SKM-1 (cell line): ENCODE data around the gene C5orf15.

Experiments
- DNase-seq: peaks from one replicate; lab custom pipeline; 2025; ENCODE audit not compliant: unreplicated experiment; lab: John Stamatoyannopoulos, UW

C5orf15 gene

GRCh38 chr5:133968204-133968980 is at the start of gene C5orf15:
TSS of gene C5orf15 (minus strand) at chr5:133968625. CDS start at chr5:133968584, 41 bp downstream.
- DNase-seq, result peak; percentile 84

- no peak for DNase-seq
These were observed 39.9 kb upstream of the C5orf15 start for GRCh38 chr5:134008266-134008749.

GRCh38 chr5:134007581-134008265 is 39.3 kb upstream of the C5orf15 start:
- no peak for DNase-seq

GRCh38 chr5:134006115-134006514 is 37.7 kb upstream of the C5orf15 start:
- no peak for DNase-seq

- no peak for DNase-seq
These were observed 37.1 kb upstream of the C5orf15 start for GRCh38 chr5:134005417-134006061.

- peak; percentile 52 for DNase-seq
These were observed 36.4 kb upstream of the C5orf15 start, which contains the start of gene VDAC1 for GRCh38 chr5:134004626-134005416. TSS of gene VDAC1 (minus strand) at chr5:134004975. CDS start at chr5:133993012, 11,963 bp downstream.

- no peak for DNase-seq
These were observed 35.6 kb upstream of the C5orf15 start for GRCh38 chr5:134003817-134004625.

GRCh38 chr5:134003064-134003816 is 34.8 kb upstream of the C5orf15 start:
- no peak for DNase-seq

- no peak for DNase-seq
These were observed 33.7 kb upstream of the C5orf15 start for GRCh38 chr5:134001938-134002731.

- no peak for DNase-seq
These were observed 32.5 kb upstream of the C5orf15 start for GRCh38 chr5:134000696-134001453.

- no peak for DNase-seq
These were observed 31.7 kb upstream of the C5orf15 start for GRCh38 chr5:134000091-134000511.

GRCh38 chr5:133998807-133999206 is 30.4 kb upstream of the C5orf15 start:
- DNase-seq, result no peak

- DNase-seq, result no peak
These were observed 29.6 kb upstream of the C5orf15 start for GRCh38 chr5:133998042-133998441.

- DNase-seq, result no peak
These were observed 28.3 kb upstream of the C5orf15 start for GRCh38 chr5:133996683-133997252.

- no peak for DNase-seq
These were observed 27.6 kb upstream of the C5orf15 start for GRCh38 chr5:133995883-133996563.

GRCh38 chr5:133995341-133995740 is 26.9 kb upstream of the C5orf15 start:
- no peak for DNase-seq

- no peak for DNase-seq
These were observed 26.5 kb upstream of the C5orf15 start for GRCh38 chr5:133994990-133995333.
